ENCODE results near the gene TRAF2.
"Not testable (repeated sequence)": the region's sequence is repeated elsewhere in the genome, so short reads cannot be mapped to it uniquely, and the experiment has no call there.

TRAF2 gene

GRCh38 chr9:136862849-136863622 lies 23.3 kb upstream of the TRAF2 start:
- FAIRE-seq (no peak), DNase-seq (ENCODE audit: insufficient read length, low spot score) (no peak)
- no peak for TF ChIP-seq CTCF (IDR thresholded peaks at IDR 0.05; ENCODE audit: insufficient read depth, missing control alignments)

GRCh38 chr9:136863623-136864273 lies 22.6 kb upstream of the TRAF2 start:
- DNase-seq (ENCODE audit: insufficient read length, low spot score) (no peak), FAIRE-seq (no peak)
- TF ChIP-seq CTCF (IDR thresholded peaks at IDR 0.05; ENCODE audit: insufficient read depth, missing control alignments) = no peak

- DNase-seq (ENCODE audit: insufficient read length, low spot score) (no peak), FAIRE-seq (no peak)
- TF ChIP-seq CTCF (IDR thresholded peaks at IDR 0.05; ENCODE audit: insufficient read depth, missing control alignments) = no peak
Observed at GRCh38 chr9:136865041-136865767, 21.1 kb upstream of the TRAF2 start.

- DNase-seq (ENCODE audit: insufficient read length, low spot score) (no peak), FAIRE-seq (no peak)
- no peak for TF ChIP-seq CTCF (IDR thresholded peaks at IDR 0.05; ENCODE audit: insufficient read depth, missing control alignments)
Observed at GRCh38 chr9:136865768-136866103, 20.6 kb upstream of the TRAF2 start.

- not testable (repeated sequence) for DNase-seq (ENCODE audit: insufficient read length, low spot score); FAIRE-seq
Observed at GRCh38 chr9:136866898-136867421, 19.4 kb upstream of the TRAF2 start.

GRCh38 chr9:136867480-136867879 lies 18.8 kb upstream of the TRAF2 start:
- no peak for TF ChIP-seq CTCF (IDR thresholded peaks at IDR 0.05; ENCODE audit: insufficient read depth, missing control alignments)
- DNase-seq (ENCODE audit: insufficient read length, low spot score) (no peak), FAIRE-seq (no peak)

- DNase-seq (ENCODE audit: insufficient read length, low spot score) = no peak
- no peak for FAIRE-seq
- TF ChIP-seq CTCF (IDR thresholded peaks at IDR 0.05; ENCODE audit: insufficient read depth, missing control alignments) = no peak
Observed at GRCh38 chr9:136867917-136868316, 18.4 kb upstream of the TRAF2 start.
